HepG2 (cell line): ENCODE results near the gene ARAP3. TPM values are rescaled to one million over a fixed set of nuclear protein-coding genes. Genes with fewer than 3 reads are reported as not detected.

ENCODE experiments used
- BHLHE40 ChIP-seq: IDR thresholded peaks from 2 replicates; pipeline ENCODE4 v1.6.1; 2011; ENCODE audit warnings: low read length, improper control_type of control experiment
- IRX3 ChIP-seq: sonication (generic); formaldehyde crosslinking; IDR thresholded peaks from 2 replicates; pipeline ENCODE4 v1.8.1; 2023; ENCODE audit warnings: mild to moderate bottlenecking, low read depth, missing genetic modification reagents, borderline replicate concordance
- ISL2 ChIP-seq: sonication (generic); formaldehyde crosslinking; IDR thresholded peaks from 2 replicates; pipeline ENCODE4 v1.5.0; 2020; ENCODE audit warnings: missing genetic modification reagents
- NFE2 ChIP-seq: sonication (generic); formaldehyde crosslinking; IDR thresholded peaks from 2 replicates; pipeline ENCODE4 v1.4.0; 2020; ENCODE audit warnings: missing genetic modification reagents
- NFE2L2 ChIP-seq: fragments of 150-350 bp; IDR thresholded peaks from 2 replicates; pipeline ENCODE4 v1.6.1; 2014; ENCODE audit warnings: low read length
- SIN3B ChIP-seq: fragments of 150-350 bp; IDR thresholded peaks from 2 replicates; pipeline ENCODE4 v1.6.1; 2014; ENCODE audit warnings: low read length
- SIX4 ChIP-seq: sonication (generic); formaldehyde crosslinking; IDR thresholded peaks from 2 replicates; pipeline ENCODE4 v1.4.0; 2020; ENCODE audit warnings: missing genetic modification reagents
- SP1 ChIP-seq, 2 experiments: fragments of 450-650 bp in 1 of 2; sonication (generic) in 1 of 2; formaldehyde crosslinking in 1 of 2; IDR thresholded peaks; 2 replicates each; pipeline versions ENCODE4 v1.4.0 to v1.6.1; 2016 to 2020; ENCODE audit warnings: missing genetic modification reagents in 1 of 2
- SRF ChIP-seq: IDR thresholded peaks from 2 replicates; pipeline ENCODE4 v1.6.1; 2011; ENCODE audit warnings: mild to moderate bottlenecking, low read depth, low read length, moderate library complexity
- SRSF1 ChIP-seq: fragments of 200-400 bp; formaldehyde crosslinking; optimal IDR thresholded peaks from 2 replicates; pipeline ENCODE3; 2017; ENCODE audit warnings: mild to moderate bottlenecking, low read depth, low read length, moderate library complexity
- STAT5B ChIP-seq: sonication (generic); formaldehyde crosslinking; IDR thresholded peaks from 2 replicates; pipeline ENCODE4 v1.4.0; 2020; ENCODE audit warnings: missing genetic modification reagents
- ZC3H13 ChIP-seq: sonication (generic); formaldehyde crosslinking; IDR thresholded peaks from 2 replicates; pipeline ENCODE4 v1.8.1; 2023; ENCODE audit warnings: mild to moderate bottlenecking, missing genetic modification reagents, moderate library complexity
- ZFX ChIP-seq: sonication (generic); formaldehyde crosslinking; IDR thresholded peaks from 2 replicates; pipeline ENCODE4 v1.4.0; 2020; ENCODE audit warnings: mild to moderate bottlenecking, low read depth, missing genetic modification reagents, moderate library complexity
- ZNF101 ChIP-seq: sonication (generic); formaldehyde crosslinking; IDR thresholded peaks from 2 replicates; pipeline ENCODE4 v1.4.0; 2020; ENCODE audit warnings: mild to moderate bottlenecking, low read depth, missing genetic modification reagents, borderline replicate concordance
- ZNF317 ChIP-seq: sonication (generic); formaldehyde crosslinking; IDR thresholded peaks from 2 replicates; pipeline ENCODE4 v1.5.0; 2020; ENCODE audit warnings: mild to moderate bottlenecking, missing genetic modification reagents
- ZNF501 ChIP-seq: sonication (generic); formaldehyde crosslinking; IDR thresholded peaks from 2 replicates; pipeline ENCODE4 v1.5.1; 2020; ENCODE audit warnings: mild to moderate bottlenecking, moderate library complexity, missing genetic modification reagents
- ZNF549 ChIP-seq: sonication (generic); formaldehyde crosslinking; IDR thresholded peaks from 2 replicates; pipeline ENCODE4 v1.5.0; 2020; ENCODE audit warnings: missing genetic modification reagents
- ZNF644 ChIP-seq: IDR thresholded peaks from 2 replicates; pipeline ENCODE4 v1.6.1; 2016; ENCODE audit warnings: low read depth
- polyA plus RNA-seq, 8 experiments: library from polyadenylated mRNA; depleted of rRNA in 3 of 8; stranded (reverse) in 7 of 8; unstranded in 1 of 8; fragments of >200 nt; fragmentation: Illumina TruSeq in 4 of 8; extraction: Trizol in 4 of 8; gene quantifications; 2 replicates each; pipeline versions ENCODE4 v1.2.1 to v1.2.3, GENCODE V29; 2011 to 2016; ENCODE audit warnings: low read depth in 4 of 8, missing spikeins in 1 of 8, mixed read lengths in 1 of 8; ENCODE audit not compliant: insufficient read depth in 1 of 8
- total RNA-seq, 5 experiments: library from RNA; depleted of rRNA; stranded (reverse); fragments of >200 nt; fragmentation: Illumina TruSeq; extraction: Trizol; gene quantifications; 2 replicates each; pipeline ENCODE4 v1.2.3, GENCODE V29; 2016; ENCODE audit warnings: low read depth in 1 of 5
- TF ChIP-seq, protein P1 (sequence below): sonication (generic); formaldehyde crosslinking; IDR thresholded peaks from 2 replicates; pipeline ENCODE4 v1.4.0; 2020; ENCODE audit warnings: low read depth, mild to moderate bottlenecking, missing genetic modification reagents
- TF ChIP-seq, protein P2 (sequence below): sonication (generic); formaldehyde crosslinking; IDR thresholded peaks from 2 replicates; pipeline ENCODE4 v1.4.0; 2020; ENCODE audit warnings: missing genetic modification reagents
- TF ChIP-seq, protein P3 (sequence below): sonication (generic); formaldehyde crosslinking; IDR thresholded peaks from 2 replicates; pipeline ENCODE4 v1.5.0; 2020; ENCODE audit warnings: missing genetic modification reagents
- TF ChIP-seq, protein P4 (sequence below): IDR thresholded peaks from 2 replicates; pipeline ENCODE4 v1.6.1; 2016; ENCODE audit warnings: control low read depth

Gene ARAP3
- total and polyA plus RNA-seq, 2 of the 13 experiments (the other 11 are each of a cell fraction or from before 2014, with no cell fraction given): 0.25 TPM; not detected in 1

DNA sequence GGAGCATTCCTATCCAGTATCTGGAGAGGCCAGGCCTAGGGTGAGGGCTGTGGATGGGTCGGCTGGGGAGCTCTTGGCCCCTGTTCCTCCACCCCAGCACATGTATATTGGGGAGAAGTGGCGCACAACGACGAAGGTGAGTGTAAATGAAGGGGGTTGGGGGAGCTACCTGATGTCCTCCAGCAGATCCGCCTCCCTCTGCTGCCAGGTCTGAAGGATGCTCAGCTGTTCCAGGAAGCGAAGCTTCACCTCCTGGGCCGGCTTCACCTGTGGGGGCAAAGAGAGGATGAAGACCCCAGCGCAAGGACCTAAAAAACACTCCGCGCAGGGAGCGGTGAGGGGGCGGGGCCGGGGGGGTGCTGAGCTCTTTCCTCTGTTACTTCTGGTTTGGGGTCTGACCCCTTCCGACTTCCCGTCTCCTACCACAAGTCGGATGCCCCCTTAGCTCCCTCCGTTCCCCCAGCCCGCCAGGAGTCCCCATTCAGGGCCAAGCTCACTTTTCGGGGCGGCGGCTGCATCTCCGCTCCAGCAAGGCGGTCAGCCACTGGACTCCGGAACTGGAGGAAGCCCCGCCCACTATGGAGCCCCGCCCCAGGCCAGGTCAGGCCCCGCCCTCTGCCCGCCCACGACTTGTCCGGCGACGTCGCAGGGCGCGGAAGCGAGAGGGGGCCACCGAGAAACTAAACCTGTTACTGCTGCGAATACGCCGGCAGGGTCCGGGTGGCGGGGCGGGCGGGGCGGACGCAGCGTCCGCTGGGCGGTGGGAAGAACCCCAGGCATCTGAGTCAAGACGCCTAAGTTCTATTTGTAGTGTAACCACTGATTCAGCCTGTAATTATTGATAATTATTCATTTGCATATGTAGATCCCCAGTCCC lies 30.9 kb downstream of the ARAP3 start, which contains the start of gene FCHSD1 (continued):
- no peak for TF ChIP-seq SRSF1
- no peak for TF ChIP-seq SIN3B
- no peak for TF ChIP-seq NFE2 (CRISPR knock-in tag)
- no peak for TF ChIP-seq NFE2L2
- TF ChIP-seq STAT5B (CRISPR knock-in tag): no peak
- TF ChIP-seq ZNF501: peak; percentile 79
- TF ChIP-seq, protein P1, sequence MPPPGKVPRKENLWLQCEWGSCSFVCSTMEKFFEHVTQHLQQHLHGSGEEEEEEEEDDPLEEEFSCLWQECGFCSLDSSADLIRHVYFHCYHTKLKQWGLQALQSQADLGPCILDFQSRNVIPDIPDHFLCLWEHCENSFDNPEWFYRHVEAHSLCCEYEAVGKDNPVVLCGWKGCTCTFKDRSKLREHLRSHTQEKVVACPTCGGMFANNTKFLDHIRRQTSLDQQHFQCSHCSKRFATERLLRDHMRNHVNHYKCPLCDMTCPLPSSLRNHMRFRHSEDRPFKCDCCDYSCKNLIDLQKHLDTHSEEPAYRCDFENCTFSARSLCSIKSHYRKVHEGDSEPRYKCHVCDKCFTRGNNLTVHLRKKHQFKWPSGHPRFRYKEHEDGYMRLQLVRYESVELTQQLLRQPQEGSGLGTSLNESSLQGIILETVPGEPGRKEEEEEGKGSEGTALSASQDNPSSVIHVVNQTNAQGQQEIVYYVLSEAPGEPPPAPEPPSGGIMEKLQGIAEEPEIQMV (CRISPR knock-in tag): 0 out of 2 replicates have a peak, but pooled peaks have one; percentile 55
- no peak for TF ChIP-seq ZNF644 (CRISPR knock-in tag)
- TF ChIP-seq SP1 (IDR thresholded peaks at IDR 0.05): no peak
- peak; percentile 83 for TF ChIP-seq SP1 (CRISPR knock-in tag; IDR thresholded peaks at IDR 0.05)
- TF ChIP-seq, protein P2, sequence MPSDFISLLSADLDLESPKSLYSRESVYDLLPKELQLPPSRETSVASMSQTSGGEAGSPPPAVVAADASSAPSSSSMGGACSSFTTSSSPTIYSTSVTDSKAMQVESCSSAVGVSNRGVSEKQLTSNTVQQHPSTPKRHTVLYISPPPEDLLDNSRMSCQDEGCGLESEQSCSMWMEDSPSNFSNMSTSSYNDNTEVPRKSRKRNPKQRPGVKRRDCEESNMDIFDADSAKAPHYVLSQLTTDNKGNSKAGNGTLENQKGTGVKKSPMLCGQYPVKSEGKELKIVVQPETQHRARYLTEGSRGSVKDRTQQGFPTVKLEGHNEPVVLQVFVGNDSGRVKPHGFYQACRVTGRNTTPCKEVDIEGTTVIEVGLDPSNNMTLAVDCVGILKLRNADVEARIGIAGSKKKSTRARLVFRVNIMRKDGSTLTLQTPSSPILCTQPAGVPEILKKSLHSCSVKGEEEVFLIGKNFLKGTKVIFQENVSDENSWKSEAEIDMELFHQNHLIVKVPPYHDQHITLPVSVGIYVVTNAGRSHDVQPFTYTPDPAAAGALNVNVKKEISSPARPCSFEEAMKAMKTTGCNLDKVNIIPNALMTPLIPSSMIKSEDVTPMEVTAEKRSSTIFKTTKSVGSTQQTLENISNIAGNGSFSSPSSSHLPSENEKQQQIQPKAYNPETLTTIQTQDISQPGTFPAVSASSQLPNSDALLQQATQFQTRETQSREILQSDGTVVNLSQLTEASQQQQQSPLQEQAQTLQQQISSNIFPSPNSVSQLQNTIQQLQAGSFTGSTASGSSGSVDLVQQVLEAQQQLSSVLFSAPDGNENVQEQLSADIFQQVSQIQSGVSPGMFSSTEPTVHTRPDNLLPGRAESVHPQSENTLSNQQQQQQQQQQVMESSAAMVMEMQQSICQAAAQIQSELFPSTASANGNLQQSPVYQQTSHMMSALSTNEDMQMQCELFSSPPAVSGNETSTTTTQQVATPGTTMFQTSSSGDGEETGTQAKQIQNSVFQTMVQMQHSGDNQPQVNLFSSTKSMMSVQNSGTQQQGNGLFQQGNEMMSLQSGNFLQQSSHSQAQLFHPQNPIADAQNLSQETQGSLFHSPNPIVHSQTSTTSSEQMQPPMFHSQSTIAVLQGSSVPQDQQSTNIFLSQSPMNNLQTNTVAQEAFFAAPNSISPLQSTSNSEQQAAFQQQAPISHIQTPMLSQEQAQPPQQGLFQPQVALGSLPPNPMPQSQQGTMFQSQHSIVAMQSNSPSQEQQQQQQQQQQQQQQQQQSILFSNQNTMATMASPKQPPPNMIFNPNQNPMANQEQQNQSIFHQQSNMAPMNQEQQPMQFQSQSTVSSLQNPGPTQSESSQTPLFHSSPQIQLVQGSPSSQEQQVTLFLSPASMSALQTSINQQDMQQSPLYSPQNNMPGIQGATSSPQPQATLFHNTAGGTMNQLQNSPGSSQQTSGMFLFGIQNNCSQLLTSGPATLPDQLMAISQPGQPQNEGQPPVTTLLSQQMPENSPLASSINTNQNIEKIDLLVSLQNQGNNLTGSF (CRISPR knock-in tag): no peak
- TF ChIP-seq ZNF101 (CRISPR knock-in tag): no peak
- TF ChIP-seq ZNF549: no peak
- TF ChIP-seq IRX3: no peak
- TF ChIP-seq ISL2: no peak
- TF ChIP-seq ZNF317 (CRISPR knock-in tag): no peak
- TF ChIP-seq, protein P3, sequence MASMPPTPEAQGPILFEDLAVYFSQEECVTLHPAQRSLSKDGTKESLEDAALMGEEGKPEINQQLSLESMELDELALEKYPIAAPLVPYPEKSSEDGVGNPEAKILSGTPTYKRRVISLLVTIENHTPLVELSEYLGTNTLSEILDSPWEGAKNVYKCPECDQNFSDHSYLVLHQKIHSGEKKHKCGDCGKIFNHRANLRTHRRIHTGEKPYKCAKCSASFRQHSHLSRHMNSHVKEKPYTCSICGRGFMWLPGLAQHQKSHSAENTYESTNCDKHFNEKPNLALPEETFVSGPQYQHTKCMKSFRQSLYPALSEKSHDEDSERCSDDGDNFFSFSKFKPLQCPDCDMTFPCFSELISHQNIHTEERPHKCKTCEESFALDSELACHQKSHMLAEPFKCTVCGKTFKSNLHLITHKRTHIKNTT (CRISPR knock-in tag): no peak
- 0 out of 2 replicates have a peak, but pooled peaks have one; percentile 27 for TF ChIP-seq ZFX
- TF ChIP-seq ZC3H13 (CRISPR knock-in tag): no peak
- no peak for TF ChIP-seq SIX4 (CRISPR knock-in tag)
- TF ChIP-seq, protein P4, sequence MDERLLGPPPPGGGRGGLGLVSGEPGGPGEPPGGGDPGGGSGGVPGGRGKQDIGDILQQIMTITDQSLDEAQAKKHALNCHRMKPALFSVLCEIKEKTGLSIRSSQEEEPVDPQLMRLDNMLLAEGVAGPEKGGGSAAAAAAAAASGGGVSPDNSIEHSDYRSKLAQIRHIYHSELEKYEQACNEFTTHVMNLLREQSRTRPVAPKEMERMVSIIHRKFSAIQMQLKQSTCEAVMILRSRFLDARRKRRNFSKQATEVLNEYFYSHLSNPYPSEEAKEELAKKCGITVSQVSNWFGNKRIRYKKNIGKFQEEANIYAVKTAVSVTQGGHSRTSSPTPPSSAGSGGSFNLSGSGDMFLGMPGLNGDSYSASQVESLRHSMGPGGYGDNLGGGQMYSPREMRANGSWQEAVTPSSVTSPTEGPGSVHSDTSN (CRISPR knock-in tag): no peak
- TF ChIP-seq SRF: no peak
- no peak for TF ChIP-seq BHLHE40
